Progenitor cell of endocrine pancreas (in vitro differentiated cells): ENCODE measurements around the gene BPIFB2. TPM values are rescaled to one million over a fixed set of nuclear protein-coding genes. Genes with fewer than 3 reads are reported as not detected.

Experiments used
- DNase-seq: peaks from one replicate; pipeline ENCODE4 v3.0.0; 2021; ENCODE audit warnings: low spot score; ENCODE audit not compliant: unreplicated experiment
- H3K27ac Mint-ChIP-seq: 2 replicates; pipeline ENCODE4 v1.8.0; 2021; ENCODE audit warnings: mild to moderate bottlenecking, moderate library complexity, mixed read lengths
- H3K27me3 Mint-ChIP-seq: 2 replicates; pipeline ENCODE4 v1.8.0; 2021; ENCODE audit warnings: mixed read lengths
- H3K36me3 Mint-ChIP-seq: 2 replicates; pipeline ENCODE4 v1.8.0; 2022; ENCODE audit warnings: mixed read lengths; ENCODE audit not compliant: insufficient read depth
- H3K4me1 Mint-ChIP-seq: 2 replicates; pipeline ENCODE4 v1.8.0; 2021; ENCODE audit warnings: low read depth, mixed read lengths
- H3K4me3 Mint-ChIP-seq: 2 replicates; pipeline ENCODE4 v1.8.0; 2021; ENCODE audit warnings: low read depth, mild to moderate bottlenecking, moderate library complexity, mixed read lengths
- H3K9me3 Mint-ChIP-seq: 2 replicates; pipeline ENCODE4 v1.8.0; 2021; ENCODE audit warnings: low read depth, mixed read lengths
- total RNA-seq: library from RNA; stranded (reverse); gene quantifications from 2 replicates; pipeline ENCODE4 v1.2.1, GENCODE V29; 2021
- TF ChIP-seq, protein P1 (sequence below): fragments of 200-600 bp; sonication (generic); IDR thresholded peaks from one replicate; pipeline ENCODE4 v1.5.0; 2021; ENCODE audit warnings: antibody characterized with exemption, mild to moderate bottlenecking; ENCODE audit not compliant: unreplicated experiment

BPIFB2 gene
- total RNA-seq, 1 donor from 2014 or later, result not detected

DNA sequence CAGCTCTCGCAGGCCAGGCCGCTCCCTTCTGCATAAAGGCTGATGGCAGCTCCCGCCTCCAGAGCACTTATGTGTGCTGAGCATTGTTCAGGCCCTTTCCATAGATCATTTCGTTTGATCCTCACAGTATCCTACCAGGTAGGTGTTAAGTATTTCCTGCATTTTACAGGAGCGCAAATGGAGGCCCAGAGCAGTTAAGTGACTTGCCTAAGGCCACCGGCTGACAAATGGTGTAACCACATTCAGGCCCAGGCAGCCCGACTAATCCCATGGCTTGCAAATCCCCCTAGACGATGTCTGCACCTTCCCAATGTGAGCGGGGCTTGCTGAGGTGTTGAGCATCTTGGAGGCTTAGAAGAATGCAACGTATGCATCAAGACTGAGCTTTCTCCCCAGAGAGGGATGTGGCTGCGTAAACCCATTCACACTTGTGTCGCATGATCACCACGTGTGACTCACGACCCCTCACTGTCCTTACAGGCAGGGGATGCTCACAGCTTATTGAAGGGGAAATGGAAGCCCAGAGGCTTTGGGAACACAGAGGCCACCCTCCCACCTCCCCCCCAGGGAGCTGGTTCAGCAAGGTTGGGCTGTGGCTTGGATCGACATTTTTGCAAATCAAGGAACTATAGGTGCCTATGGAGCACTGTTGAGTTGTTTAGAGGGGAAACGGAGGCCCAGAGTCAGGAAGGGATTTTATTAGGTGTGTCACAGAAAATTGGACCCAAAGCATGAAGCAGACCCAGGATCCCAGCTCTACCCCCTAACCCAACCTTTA is 7.0 kb downstream of the BPIFB2 start:
- no peak overlapping the region for H3K4me3 Mint-ChIP-seq
- H3K4me1 Mint-ChIP-seq, result no peaks in the 10 kb centered on the region
- H3K9me3 Mint-ChIP-seq, result no peaks in the 10 kb centered on the region
- no peak for DNase-seq
- peaks cover 47% of the 10 kb centered on the region for H3K27me3 Mint-ChIP-seq
- TF ChIP-seq, protein P1, sequence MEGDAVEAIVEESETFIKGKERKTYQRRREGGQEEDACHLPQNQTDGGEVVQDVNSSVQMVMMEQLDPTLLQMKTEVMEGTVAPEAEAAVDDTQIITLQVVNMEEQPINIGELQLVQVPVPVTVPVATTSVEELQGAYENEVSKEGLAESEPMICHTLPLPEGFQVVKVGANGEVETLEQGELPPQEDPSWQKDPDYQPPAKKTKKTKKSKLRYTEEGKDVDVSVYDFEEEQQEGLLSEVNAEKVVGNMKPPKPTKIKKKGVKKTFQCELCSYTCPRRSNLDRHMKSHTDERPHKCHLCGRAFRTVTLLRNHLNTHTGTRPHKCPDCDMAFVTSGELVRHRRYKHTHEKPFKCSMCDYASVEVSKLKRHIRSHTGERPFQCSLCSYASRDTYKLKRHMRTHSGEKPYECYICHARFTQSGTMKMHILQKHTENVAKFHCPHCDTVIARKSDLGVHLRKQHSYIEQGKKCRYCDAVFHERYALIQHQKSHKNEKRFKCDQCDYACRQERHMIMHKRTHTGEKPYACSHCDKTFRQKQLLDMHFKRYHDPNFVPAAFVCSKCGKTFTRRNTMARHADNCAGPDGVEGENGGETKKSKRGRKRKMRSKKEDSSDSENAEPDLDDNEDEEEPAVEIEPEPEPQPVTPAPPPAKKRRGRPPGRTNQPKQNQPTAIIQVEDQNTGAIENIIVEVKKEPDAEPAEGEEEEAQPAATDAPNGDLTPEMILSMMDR, result no peak
- H3K36me3 Mint-ChIP-seq, result no peaks in the 10 kb centered on the region
- H3K27ac Mint-ChIP-seq, result no peak overlapping the region

DNA sequence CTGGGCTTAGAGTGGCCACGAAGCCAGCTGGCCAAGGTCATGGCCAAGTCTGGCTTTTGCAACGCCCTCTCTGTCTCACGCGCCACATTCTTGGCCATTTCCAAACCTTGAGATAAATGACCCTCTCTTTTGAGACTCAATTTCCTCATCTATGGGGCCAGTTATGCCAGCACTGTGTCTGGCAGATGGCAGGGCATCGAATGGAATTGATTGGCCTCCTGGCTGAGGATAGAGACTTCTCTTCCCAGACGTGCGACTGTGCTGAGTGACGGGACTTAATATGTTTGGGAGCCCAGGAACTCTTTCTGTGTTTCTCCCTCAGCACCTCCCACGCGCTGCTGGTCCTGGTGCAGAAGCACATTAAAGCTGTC is 7.6 kb downstream of the BPIFB2 start:
- no peaks in the 10 kb centered on the region for H3K36me3 Mint-ChIP-seq
- H3K4me3 Mint-ChIP-seq, result no peak overlapping the region
- no peaks in the 10 kb centered on the region for H3K9me3 Mint-ChIP-seq
- TF ChIP-seq, protein P1, result no peak
- H3K27me3 Mint-ChIP-seq, result peaks cover 47% of the 10 kb centered on the region
- no peak overlapping the region for H3K27ac Mint-ChIP-seq
- no peaks in the 10 kb centered on the region for H3K4me1 Mint-ChIP-seq
- DNase-seq, result no peak

DNA sequence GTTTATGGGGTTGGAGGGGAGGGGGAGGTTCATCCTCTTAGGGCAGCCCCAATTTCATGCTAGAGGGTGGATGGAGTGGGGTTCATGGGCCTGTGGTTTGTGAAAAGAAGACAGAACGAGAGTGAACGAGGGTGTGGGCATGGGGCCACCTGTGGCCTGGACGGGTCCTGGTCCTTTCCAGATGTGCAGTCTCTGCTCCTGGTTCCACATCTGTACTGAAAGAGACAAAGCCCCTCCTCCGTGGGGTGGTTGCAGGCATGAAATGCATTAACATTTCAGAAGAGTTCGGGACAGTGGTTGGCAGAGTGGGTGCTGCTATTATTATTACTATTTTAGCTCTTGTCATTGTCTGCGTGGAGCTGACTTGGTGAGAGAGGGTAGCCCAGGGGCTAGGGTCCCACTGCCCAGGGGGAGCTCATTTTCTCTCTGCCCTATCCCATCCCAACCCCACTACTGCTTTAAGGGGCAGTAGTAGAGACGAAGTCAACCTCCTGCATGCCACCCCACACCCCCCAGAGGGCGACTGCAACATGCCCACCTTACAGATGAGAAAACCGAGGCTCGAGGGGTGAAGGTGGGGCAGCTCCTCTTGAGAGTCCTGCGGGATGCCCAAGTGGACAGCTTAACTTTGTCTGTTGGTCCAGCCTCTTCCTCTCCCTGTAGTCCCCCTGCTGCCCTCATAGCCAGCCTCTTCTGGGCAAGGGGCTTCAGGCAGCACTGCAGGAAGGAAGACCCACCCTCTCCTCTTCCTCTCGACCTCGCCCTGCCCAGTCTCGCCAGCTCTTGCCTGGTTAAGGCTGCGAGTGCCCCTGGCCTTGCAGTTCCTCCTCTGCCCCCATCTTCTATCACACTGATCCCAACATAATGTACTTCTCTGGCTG is 8.4 kb downstream of the BPIFB2 start:
- no peaks in the 10 kb centered on the region for H3K4me1 Mint-ChIP-seq
- H3K27ac Mint-ChIP-seq, result no peak overlapping the region
- H3K9me3 Mint-ChIP-seq, result no peaks in the 10 kb centered on the region
- no peaks in the 10 kb centered on the region for H3K36me3 Mint-ChIP-seq
- TF ChIP-seq, protein P1, result no peak
- H3K27me3 Mint-ChIP-seq, result peaks cover 47% of the 10 kb centered on the region
- DNase-seq, result no peak
- H3K4me3 Mint-ChIP-seq, result no peak overlapping the region

DNA sequence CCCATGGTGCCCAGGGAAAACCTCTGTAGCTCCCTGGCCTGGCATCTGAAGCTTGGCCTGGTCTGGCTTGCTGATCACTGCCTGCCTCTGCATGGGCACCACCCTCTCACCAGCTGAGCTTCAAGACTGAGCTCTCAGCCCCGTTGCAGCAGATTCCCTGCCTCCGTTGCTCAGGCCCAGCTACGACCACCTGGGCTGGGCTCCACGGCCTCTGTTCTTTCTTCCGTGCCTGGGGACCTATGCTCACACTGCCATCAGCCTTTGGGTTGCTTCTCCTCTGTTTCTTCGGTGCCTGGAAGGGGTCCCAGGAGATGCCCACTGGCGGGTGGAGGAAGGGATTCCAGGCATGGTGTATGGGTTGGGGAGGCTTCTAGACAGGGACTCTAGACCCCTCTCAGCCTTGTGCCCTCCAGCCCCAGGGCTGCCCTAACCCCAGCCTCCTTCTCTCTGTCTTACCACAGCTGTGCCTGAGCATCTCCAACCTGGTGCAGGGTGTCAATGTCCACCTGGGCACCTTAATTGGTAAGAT is 9.1 kb downstream of the BPIFB2 start:
- Mint-ChIP-seq H3K36me3 (no peaks in the 10 kb centered on the region), H3K27me3 (peaks cover 44% of the 10 kb centered on the region), H3K4me1 (no peaks in the 10 kb centered on the region), H3K9me3 (no peaks in the 10 kb centered on the region), H3K4me3 (no peak overlapping the region), H3K27ac (no peak overlapping the region)
- no peak for DNase-seq
- TF ChIP-seq, protein P1, result no peak

DNA sequence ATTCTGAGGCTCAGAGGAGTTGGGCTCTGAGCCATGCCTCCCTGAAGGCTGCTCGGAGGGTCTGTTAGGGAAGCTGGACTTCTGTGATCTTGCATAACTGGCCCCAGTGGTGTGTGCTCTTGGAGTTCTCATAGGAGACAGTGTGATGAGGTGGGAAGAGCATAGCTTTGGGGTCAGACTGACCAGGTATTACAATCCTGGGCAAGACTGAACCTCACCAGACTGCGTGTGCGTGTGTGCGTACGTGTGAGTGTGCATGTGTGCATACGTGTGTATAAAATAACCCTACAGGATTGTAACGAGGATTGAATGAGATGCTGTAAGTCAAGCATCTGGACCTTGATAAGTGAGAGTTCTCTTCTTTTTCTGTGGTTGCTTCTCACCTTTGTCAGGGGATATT is 10.0 kb downstream of the BPIFB2 start:
- TF ChIP-seq, protein P1, result no peak
- Mint-ChIP-seq H3K27me3 (peaks cover 37% of the 10 kb centered on the region), H3K4me3 (no peak overlapping the region), H3K27ac (no peak overlapping the region), H3K36me3 (no peaks in the 10 kb centered on the region), H3K9me3 (no peaks in the 10 kb centered on the region), H3K4me1 (no peaks in the 10 kb centered on the region)
- DNase-seq, result no peak
